NCI-H128 (cell line): ENCODE measurements around the gene ISG20L2.
A peak's percentile ranks its signal among the peaks of the same experiment; 100 is the strongest.

Source experiments
- DNase-seq: peaks from one replicate; lab custom pipeline; 2025; ENCODE audit not compliant: unreplicated experiment; lab: John Stamatoyannopoulos, UW

The ISG20L2 gene

DNA sequence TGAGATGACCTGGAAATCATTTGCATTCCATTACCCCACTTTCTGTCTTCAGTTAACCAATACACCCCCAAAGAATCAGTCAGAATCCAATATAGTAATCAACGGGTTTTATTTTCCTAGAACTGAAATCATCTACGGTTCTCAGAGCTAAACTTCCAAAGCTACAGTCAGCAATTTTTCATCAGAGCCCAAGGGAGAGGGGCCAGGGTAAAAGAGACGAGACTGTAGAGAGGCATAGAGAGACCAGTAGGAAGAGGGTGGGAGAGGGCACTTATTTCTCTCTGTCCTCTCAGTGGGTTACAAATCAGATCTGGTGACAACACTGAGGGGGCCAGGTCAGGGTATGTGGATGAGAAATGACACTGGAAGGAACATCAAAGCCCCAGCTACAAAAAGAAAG lies 13.5 kb upstream of the ISG20L2 start:
- DNase-seq, result no peak

DNA sequence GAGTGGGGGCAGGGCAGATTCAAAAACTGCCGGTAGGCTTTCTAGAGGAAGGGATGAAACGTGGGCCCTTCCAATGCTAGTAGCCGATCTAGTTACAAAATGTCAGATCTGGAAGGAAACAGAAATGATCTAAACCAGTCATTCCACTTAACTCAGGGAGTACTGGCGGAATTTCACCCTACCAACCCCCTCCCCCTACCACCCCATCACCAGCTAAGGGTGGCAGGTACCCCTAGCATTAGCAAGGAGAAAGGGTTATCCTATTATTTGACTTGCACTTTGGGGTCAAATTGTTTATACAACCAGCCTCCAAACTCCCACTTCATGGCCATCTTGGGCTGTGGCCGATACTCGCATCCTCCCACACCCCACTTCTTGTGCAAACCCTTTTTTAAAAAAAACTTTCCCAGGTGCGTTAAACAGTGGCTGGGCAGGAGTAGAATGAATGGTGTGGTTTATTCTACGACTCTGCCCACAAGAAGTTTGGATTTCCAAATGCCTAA lies 13.0 kb upstream of the ISG20L2 start:
- no peak for DNase-seq

DNA sequence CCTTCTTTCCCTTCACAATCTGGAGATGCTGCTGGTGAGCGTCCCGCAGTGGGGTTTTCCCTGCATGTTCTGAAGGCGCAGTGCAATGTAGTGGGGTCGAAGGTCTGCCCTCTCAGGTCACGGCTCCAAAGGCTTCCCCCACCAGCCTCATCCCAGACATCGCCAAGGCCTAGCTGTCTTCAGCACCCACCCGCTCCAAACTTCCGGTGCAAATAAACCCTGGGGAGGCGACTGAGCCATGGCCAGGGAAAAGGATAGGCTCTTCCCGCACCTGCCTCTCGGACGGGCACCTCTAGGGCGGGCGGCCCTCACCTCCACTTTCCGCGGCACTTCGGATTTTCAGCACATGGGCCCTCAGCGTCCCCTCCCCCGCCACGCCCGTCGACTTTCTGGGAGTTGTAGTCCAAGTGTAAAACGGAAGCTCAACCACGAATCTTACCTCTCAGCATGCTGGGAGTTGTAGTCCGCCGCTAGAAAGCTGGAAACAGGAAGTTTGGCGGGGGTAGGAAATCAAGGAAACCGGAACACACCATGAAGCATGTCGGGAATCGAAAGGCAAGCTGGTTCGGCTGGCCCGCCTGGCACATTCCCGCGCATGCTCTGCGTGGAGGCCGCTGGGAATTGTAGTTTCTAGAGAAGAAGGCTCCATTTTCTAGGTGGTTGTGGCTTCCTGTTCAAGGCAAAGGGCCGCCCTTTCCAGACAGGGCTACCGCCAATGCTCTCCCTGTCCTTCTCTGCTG lies 12.3 kb upstream of the ISG20L2 start, which contains the start of gene MRPL24:
Gene MRPL24 (minus strand): TSS at position 348 of the 740 bp plus-strand sequence. CDS start 2,384 bp downstream, outside the sequence.
- peak; percentile 99 for DNase-seq

DNA sequence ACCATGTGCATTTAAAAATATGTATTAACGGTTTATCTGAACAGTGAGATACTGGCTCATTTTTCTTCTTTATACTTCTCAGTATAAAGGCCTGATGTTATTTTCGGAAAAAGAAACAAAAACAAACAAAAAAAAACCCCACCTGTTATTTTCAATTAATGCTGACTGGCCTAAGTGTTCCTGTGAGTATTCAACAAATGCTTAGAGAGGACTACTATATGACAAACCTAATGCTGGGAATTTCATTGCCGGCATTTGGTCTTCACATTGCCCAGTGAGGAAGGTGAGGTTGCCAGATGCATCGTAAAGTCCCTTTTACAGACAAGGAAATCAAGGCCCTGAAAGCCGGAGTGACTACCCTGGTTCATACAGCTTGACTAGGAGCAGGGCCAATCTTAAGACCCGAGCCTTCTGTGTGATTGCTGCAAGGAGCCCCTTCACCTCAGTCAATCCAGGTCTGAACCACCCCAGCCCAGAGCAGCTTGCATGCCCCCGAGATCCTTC lies 11.7 kb upstream of the ISG20L2 start:
- DNase-seq, result no peak

DNA sequence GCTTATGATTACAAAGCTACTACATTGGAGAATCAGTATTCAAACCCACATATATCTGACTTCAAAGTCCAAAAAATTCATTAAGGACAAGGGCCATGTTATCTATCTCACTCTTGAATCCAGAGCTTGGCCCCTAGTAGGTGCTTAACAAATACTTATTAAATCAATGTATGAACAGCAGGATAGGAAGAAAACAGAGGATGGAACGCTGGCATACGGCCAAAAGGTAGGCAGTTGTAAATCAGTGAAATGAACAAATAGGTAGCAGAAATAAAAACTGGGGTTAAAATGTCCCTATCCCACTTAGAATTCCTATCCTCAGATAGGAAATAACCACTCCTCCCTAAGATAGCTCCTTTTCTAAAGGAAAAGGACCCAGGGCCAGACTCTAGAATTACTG lies 10.3 kb upstream of the ISG20L2 start:
- no peak for DNase-seq

DNA sequence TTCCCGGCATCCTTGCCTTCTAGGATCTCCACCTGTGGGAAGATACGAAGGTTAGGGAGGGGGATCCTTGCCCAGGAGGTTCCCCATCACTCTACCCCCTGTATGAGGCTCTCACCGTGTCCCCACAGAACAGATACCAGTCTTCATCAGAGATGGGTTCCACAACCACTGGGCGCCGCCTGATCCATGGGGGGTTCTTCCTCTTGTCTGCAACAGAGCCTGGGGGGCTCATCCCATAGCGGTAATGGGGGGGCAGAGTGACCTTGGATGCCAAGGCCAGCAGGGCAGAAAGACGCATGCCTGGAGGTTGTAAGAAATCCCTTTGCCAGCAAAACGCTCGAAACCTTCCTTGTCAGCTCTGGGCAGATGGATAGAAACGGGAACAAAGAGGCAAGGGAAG lies 9.8 kb upstream of the ISG20L2 start:
- no peak for DNase-seq

DNA sequence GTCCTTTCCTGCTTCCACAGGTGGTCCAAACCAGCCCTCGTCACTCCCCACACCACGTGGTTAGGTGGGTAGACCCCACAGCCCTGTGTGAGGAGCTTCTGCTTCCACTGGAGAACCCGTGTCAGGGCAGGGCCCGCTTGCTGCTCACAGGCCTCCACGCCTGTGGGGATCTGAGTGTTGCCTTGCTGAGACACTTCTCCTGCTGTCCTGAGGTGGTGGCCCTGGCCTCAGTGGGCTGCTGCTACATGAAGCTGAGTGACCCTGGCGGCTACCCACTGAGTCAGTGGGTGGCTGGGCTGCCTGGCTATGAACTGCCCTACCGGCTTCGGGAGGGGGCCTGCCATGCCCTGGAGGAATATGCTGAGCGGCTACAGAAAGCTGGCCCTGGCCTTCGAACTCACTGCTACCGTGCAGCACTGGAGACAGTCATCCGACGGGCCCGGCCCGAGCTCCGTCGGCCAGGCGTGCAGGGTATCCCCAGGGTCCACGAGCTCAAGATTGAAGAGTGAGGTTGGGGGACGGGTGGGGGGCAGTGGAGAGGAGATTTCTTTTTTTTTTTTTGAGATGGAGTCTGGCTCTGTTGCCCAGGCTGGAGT lies 5.5 kb upstream of the ISG20L2 start:
- no peak for DNase-seq

DNA sequence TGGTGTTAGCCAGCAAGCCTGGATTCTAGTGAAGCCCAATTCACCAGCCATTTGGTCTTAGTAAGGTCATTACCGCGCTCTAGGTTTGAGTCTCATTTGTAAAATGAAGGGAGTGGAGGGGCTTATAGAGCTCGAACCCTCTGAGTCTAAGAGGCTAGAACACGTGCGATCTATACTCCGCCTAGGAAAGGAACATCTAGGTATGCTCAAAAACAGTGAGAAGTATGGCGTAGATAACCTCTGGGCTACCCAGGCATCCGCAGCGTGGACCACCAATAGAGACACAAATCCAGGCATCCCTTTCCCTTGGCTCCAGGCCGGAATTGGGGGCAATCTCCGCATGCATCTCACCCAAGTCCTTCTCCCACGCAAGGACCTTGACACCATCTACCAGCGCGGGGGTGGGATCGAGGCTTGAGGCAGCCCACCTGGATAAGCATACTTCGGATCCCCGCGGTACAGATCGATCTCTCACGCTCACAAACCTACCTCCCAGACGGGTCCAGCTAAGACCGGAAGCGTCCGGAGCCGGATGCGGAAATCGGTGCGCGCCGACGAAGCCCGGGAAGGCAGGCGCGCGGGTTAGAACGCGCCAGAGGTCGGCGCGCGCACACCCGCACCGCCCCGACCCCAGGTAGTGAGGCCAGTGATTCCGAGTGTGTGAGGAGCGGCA lies 504 bp downstream of the ISG20L2 start, which contains the start of gene METTL25B:
Gene METTL25B (plus strand): TSS at position 544 of the 673 bp plus-strand sequence. CDS start 636 bp downstream, outside the sequence.
- no peak for DNase-seq

DNA sequence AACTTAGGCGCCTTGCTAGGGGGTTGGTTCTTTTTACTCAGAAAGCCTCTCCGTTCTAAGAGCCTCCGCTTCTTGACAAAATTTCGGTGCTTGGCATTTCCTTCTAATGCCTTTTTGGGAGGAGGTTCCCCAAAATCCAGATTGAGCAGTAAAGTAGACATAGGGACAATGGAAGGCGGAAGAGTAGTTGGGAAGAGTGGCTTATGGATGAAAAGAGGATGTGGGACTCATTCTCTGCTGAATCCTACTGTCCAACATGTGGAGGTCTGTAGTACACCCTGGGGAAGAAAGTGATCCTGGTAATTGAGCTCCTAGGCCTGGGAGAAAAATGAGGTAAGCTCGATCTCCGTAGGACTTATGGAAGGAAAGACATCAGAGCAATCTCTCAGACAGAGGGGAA lies 1.1 kb downstream of the ISG20L2 start:
- DNase-seq, result no peak

DNA sequence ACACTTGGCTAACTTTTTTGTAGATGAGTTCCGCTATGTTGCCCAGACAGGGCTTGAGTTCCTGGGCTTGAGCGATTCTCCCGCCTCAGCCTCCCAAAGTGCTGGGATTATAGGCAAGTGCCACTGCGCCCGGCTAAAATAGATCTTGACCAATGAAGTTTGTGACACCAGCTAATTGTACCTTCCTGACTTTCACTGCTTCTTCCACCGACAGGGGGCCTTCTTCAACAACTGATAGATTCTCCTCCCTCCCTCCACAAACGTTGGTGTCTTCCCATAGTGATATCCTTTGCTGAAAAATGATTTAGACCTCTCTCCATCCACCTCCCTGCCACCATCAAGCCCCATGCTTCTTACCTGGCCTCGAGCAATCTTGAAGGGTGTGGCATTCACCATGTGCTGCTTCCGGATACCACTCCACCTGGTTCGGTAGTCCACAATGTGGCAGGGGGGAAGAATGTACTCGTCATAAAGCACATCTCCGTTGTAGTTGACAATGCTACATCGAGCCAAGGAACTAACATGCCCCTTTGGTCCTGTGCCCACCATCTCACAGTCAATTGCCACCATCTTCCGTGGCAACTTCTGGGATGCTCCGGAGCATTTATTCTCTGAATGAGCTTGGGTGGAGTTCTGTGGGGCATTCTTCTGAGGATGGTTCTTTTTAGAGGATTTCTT lies 1.9 kb downstream of the ISG20L2 start:
- no peak for DNase-seq

DNA sequence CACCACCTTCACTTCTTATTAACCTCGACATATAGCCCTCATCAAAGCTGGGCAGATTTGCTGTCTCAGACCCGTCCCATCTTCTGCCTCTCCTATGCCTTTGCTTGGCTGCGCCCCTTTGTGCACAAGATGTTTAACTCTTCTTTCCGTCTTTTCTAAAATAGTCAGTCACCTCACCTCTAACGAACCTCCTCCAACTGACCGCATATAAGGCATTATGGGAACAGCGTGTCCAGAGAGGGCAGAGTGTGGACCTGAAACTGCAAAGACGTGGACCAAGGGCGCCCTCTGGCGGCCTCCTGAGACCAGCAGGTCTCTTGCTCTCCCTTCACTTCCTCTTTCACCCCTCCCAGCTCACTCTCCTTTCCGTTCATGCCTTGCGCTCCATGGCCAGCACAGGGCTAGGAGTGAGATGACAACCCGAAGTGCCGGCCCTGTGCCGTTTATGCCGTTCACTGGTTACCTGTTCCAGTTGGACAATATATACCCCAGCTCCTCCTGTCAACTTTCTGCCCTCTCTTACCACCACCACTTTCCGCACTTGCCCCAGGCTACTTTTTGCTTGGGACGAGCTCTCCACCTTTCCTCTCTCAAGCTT lies 2.8 kb downstream of the ISG20L2 start:
- DNase-seq, result peak; percentile 60

DNA sequence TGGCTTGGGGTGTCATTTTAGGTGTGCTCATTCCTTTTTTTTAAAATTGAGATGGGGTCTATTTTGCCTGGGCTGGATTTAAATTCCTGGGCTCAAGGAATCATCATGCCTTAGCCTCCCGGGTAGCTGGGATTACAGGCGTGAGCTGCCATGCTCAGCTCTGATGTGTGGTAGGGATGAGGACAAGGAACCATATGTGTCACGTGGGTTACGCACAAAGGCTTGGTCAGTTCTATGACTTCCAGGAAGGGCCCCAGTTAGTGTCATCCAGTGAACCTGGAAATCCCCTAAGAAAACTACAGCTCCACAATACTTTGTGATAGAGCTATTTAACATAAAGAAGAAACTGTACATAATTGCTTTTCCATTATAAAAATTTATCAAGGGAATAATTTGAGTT lies 7.0 kb downstream of the ISG20L2 start:
- no peak for DNase-seq

DNA sequence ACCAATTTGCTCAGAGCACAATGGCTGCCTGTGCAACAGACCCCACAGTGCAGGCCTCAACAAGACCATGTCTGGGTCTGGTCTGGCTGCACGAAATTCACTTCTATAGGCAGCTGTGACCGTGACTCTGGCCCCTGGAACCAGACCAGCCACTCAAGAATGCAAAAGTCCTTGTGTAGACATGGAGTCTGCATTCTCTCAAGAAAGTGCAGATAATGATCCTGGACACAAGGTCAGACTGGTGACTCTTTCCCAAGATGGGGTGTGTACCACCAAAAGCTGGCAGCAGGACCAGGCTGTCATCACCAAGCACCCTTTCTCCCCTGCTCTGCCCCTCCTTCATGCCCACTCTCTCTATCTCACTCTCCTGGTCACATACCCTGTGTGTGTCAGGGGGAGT lies 7.4 kb downstream of the ISG20L2 start:
- DNase-seq, result no peak

DNA sequence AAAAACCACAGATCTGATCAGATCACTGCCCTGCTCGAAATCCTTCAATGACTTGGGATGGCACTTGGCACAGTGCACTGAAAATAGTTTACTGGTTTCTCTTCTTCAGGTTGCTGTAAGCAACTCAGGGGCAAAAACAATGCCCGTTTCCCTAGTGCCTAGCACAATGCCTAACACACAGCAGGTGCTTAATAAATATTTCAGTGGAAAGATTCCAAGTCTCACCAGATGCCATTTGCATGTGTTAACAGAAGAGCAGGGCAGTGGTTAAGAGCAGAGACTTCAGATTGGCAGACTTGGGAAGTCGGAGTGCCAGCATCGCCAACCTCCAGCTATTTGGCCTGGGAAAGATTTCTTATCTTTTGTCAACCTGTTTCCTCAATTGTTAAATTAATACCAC lies 11.2 kb downstream of the ISG20L2 start:
- no peak for DNase-seq

DNA sequence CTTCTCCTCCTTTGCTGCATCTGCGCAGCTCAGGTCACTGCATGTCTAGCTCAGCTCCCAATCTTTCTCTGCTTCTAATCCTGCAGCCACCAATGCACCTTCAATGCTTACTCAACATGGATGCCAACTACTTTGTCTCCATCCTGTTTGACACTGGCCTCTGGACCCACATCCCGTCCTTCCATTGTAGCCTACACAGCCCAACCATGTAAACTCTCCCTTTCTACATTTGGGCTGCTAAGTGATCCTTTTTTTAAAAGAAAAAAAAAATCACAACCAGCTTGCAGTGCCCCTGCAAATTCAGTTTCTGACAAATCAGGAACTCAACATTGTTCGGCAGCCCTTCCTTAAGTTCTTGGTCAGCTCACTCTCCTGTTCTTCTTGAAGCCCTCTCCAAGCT lies 13.7 kb downstream of the ISG20L2 start:
- no peak for DNase-seq

DNA sequence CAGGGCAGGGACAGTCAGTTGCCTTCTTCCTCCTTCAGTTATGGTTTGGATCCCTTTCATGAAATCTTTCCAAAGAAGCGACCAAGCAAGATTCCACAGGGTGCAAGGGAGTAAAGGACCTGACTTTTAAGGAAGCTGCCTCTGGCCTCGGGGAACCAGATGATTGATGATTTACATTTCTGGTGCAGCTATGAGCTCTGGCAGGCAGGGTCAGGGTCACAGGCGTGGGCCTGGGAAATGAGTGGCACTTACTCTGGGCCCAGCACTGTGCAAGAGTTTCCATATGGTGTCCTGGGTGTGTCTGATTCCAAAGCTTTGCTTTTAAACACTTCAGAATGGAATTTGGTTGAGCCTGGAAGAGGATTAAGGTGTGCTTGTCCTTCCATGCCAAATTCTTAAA lies 15.9 kb downstream of the ISG20L2 start:
- no peak for DNase-seq

DNA sequence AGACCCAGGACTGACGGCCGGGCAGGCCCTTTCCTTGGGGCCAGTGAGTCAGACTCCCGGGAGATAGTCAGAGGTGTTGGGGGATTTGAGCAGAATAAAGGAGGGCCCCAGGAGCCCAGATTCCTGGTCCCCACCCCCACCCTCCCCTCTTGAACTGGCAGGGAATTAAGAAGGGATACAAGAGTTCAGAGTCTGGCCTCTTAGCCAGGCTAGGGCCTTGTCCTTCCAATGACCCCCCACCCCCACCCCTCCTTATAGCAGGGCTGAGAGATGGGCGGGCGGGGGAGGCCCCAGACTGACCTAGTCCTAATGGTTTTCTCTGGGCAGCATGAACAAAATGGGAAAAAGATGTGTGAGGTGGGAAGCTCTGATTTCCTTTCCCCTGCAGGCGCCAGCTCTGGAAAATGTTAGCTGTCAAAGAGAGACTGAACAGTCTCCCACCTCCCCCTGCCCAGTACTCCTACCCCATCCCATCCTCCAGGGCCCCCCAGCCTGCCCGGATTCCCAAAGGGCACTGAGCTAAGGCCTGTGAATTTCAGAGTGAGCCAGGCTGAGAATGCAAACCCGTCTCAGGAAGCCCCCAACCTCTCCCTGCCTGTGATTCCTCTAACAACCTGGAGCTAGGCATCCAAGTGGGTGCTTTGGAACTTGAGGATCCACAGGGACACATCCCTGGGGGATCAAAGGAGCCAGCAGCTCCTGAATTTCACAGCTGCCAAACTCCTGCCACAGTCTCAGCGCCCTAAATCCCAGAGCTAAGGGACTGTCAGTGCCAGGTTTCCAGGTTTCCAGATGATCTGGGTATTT lies 17.4 kb downstream of the ISG20L2 start:
- DNase-seq, result no peak

DNA sequence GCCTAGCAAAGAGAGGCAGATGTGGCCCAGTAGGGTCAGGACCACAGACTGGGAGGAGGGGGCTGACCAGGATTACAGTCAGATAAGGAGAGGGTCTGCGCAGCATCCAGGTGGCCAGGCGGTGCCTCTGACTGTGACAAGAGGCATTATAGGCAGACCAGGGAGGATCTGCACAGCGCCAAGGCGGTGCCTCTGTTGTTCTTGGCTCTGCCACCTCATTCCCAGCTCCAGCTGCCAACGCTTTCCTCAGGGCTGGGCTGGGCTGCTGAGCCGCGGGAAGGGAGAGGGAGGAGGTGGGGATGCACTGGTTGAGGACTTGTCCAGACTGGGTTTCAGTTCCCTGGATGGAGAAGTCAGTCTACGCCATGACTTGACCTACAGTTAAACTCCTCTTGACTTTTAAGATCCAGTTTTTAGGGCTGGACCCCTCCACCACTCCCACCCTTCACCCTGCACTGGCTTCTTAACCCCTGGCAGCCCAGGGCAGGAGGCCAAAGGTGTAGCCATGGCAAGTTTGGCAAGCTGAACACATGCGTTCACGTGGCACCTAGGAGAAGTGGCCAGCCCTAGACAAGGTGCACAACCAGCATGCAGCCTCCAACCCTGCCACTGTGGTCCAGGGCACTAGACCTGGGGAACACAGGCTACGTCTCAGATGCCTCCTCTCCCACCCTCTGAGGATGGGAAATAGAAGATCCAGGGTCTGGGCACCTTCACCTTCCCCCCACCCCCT lies 18.6 kb downstream of the ISG20L2 start:
- DNase-seq, result no peak

DNA sequence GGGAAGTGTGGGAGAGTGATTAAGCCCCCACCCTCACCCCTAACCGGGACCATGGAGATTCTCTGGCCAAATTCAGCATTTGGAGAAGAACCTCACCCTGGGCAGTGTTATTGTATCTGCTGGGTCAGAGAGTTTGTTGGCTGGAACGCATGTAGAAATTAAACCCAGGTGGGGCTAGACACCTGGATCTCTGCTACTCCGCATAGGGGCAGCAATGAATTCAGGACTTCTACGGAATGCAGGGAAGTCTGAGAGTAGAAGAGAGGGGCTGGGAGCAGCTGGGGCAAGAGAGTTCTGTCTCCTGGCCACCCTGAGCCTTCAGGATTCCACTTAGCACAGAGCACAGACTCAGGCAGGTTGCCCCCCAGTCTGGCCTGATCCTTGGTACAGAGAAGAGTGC lies 19.5 kb downstream of the ISG20L2 start:
- DNase-seq, result no peak
